ENCODE data around the gene FBXO2.

GRCh38 chr1:11602424-11602823 is 51.8 kb downstream of the FBXO2 start:
- TF ChIP-seq, protein P1, sequence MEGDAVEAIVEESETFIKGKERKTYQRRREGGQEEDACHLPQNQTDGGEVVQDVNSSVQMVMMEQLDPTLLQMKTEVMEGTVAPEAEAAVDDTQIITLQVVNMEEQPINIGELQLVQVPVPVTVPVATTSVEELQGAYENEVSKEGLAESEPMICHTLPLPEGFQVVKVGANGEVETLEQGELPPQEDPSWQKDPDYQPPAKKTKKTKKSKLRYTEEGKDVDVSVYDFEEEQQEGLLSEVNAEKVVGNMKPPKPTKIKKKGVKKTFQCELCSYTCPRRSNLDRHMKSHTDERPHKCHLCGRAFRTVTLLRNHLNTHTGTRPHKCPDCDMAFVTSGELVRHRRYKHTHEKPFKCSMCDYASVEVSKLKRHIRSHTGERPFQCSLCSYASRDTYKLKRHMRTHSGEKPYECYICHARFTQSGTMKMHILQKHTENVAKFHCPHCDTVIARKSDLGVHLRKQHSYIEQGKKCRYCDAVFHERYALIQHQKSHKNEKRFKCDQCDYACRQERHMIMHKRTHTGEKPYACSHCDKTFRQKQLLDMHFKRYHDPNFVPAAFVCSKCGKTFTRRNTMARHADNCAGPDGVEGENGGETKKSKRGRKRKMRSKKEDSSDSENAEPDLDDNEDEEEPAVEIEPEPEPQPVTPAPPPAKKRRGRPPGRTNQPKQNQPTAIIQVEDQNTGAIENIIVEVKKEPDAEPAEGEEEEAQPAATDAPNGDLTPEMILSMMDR (IDR thresholded peaks at IDR 0.05; ENCODE audit: low read length): no peak
- no peak for TF ChIP-seq EZH2 (optimal IDR thresholded peaks at IDR 0.05; ENCODE audit: low read depth, low read length)
- no peak for TF ChIP-seq EZH2phosphoT487 (IDR thresholded peaks at IDR 0.05; ENCODE audit: low read length)

Measured in MM.1S (cell line).